ENCODE measurements around the gene BAIAP2L1.
"Not testable (repeated sequence)": the region's sequence is repeated elsewhere in the genome, so short reads cannot be mapped to it uniquely, and the experiment has no call there.

BAIAP2L1 gene

DNA sequence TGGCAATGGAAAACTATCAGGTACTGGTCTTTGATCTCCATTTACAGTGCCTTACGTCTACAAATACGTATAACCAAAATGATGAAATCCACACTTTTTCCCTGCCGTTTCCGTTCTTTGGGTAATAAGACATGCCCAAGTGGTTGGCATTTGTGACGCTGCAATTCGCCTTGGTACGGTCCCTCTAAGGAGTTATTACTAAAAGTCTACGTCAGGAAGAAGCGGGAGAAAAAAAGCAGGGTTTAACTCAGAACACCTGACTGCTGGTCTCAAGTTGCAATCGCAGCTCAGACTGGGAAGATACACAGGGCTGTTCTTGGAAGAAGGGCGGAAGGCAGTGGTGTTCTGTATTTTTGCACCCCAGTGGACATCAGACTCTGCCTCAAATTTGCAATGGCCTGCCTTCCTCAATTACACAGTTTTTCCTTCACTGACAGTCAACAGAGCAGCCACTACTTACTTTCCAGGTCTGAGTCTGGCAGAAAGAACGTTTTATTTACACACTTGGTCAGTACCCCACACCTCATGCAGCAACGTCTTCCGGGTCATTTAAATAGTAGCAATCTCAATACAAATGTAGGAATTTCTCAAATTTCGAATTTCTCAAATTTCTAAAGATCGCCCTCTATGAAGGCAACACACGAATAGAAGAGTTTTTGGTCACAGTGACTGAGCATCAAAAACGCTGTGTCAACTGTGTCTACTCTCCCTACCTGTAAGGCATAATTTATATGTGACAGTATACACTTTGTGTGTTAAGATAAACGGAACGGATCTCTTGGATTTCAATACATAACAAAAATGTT, 2.1 kb downstream of the BAIAP2L1 start:
- no peak for DNase-seq

DNA sequence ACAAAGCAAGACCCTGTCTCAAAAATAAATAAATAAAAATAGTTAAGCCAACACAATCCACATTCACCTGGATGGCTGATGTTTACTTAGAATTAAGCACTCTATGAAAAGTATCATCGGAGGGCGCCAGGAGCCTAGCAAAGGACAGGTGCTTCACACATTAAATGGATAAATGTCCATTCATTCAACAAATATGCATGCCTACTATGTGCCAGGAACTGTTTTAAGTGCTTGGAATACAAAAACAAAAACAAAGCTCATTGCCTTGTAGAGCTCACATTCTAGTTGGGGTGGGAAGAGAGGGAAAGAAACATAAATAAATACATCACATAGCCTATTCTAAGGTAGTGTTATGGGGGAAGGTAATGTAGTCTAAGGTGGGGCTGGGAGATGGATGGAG, 4.1 kb downstream of the BAIAP2L1 start:
- DNase-seq: no peak

DNA sequence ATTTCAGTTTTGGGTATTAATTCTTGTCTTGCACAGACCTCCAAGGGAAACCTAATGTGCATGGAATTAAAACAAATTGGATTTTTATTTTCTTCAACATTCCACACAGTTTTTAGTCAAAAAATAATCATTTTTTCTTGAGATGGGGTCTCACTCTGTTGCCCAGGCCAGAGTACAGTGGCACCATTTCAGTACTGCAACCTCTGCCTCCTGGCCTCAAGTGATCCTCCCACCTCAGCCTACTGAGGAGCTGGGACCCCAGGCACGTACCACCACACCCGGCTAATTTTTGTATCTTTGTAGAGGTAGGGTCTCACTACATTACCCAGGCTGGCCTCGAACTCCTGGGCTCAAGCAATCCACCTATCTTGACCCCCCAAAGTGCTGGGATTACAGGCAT, 4.9 kb downstream of the BAIAP2L1 start:
- DNase-seq: no peak

DNA sequence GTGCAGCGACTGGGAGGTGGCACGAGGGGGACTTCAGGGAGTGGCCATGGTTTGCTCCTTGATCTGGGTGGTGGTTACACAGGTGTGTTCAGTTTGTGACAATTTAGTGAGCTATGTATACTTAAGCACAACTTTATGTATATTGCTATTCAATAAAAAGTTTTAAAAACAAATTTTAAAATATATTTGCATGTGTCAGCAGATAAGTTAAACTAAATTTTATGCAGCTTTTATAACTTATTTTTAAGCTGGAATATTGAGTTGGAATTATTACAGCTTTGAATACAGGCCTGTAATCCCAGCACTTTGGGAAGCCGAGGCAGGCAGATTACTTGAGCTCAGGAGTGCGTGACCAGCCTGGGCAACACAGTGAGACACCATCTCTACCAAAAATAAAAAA, 5.4 kb downstream of the BAIAP2L1 start:
- DNase-seq: no peak

DNA sequence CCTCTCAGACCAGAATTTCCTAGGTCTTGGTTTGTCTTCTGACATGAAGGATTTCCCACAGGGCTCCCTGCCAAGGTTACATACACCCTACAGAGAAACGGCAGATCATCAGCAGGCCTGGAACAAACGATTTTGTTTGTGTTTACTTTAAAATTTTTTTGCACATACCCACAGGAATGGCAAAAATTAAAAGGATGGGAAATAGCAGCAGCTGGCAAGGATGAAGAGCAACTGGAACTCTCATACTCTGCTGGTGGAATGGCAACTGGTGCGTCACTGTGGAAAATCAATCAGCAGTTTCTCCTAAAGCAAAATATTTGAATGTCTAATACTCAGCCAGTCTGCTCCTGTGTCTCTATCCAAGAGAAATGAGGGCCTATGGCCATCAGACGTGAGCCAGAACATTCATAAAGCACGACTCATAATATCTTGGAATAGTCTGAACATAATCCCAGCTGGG, 6.5 kb downstream of the BAIAP2L1 start:
- no peak for DNase-seq

DNA sequence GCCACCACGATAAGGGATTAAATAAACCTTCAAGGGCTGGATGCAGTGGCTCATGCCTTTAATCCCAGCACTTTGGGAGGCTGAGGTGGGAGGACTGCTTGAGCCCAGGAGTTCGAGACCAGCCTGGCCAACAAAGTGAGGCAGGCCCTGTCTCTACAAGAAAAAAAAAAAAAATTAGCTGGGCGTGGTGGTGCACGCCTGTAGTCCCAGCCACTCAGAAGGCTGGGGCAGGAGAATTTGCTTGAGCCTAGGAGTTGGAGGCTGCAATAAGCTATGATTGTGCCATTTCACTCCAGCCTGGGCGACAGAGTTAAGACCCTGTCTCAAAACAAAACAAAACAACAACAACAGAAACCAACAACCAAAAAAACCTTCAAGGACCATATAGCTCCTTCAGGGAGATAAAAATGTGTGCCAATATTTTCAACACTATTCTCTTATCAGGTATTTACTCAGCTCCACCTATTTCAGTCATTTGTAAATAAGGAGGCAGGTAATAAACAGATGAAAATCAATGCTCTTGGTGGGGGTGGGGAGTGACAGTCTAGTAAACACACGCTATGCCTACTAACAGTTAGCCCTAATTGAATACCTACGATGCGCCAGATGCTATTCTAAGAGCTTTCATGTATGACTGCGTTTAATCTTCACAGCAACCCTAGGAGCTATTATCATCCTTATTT, 13.2 kb downstream of the BAIAP2L1 start:
- no peak for DNase-seq

DNA sequence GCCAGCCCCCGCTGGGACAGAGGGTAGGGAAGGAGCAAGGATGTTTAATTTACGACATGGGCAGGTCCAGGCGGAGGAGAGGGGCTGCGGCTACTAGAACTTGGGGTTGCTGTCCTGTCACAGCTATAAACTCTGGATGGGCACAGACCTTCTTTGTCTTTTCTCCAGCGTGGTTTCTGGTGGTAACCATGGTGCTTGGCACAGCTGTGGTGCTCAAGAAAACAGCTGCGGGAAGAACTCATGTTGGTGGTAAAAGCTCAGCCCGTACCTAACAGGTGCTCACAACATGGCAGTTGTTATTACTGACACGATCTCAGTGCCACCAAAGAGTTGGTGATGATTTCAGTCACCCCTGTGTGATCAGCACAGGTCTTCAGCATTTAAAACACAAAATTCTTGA, 13.8 kb downstream of the BAIAP2L1 start:
- DNase-seq: no peak

DNA sequence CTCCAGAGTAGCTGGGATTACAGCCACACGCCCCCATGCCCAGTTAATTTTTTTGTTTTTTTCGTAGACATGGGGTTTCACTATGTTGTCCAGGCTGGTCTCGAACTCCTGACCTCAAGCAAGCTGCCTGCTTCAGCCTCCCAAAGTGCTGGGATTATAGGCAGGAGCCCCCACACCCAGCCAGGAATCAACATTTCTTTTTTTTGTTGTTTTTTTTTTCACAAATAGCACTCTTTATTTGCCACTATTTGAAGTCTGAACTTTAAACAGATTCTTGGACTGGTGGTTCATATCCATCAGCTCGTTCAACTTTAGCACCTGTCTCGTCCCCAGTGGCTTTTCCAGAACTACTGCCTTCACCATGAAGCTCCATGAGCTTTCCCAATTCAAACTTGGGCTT, 15.4 kb downstream of the BAIAP2L1 start:
- DNase-seq: not testable (repeated sequence)

DNA sequence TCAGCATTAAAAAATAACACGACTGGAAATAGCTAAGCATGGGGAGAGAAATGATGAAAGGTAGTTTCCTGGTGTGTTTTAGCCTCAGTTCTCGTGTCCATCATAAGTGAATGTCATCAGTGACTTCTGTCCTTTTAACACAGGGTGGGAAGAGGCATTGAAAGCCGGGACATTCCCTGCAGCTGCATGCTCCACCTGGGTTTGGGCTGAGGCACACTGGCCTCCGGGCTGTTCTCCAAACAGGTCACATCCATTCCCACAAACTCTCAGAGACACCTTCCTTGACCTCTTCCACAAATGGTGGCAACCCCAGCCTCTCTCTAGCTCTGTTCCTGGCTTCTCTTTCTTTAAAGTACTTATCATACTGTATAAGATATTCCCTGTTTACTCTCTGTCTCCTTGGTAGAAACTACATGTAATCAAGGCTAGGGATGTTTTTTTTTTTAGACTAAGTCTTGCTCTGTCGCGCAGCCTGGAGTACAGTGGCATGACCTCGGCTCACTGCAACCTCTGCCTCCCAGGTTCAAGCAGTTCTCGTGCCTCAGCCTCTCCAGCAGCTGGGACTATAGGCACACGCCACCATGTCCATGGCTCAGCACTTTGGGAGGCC, 22.6 kb downstream of the BAIAP2L1 start:
- DNase-seq: no peak

DNA sequence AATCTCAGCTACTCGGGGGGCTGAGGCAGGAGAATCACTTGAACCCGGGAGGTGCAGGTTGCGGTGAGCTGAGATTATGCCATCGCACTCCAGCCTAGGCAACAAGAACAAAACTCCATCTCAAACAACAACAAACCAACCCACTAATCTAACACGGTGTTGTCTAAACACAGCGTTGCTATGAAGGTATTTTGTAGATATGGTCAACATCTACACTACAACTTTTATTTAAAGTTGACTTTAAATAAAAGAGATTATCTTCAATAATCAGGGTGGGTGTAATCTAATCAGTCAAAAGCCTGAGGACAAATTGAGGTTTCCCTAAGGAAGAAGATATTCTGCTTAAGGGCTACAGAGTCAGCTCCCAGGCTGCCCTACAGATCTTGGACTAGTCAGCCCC, 24.2 kb downstream of the BAIAP2L1 start:
- DNase-seq: no peak

DNA sequence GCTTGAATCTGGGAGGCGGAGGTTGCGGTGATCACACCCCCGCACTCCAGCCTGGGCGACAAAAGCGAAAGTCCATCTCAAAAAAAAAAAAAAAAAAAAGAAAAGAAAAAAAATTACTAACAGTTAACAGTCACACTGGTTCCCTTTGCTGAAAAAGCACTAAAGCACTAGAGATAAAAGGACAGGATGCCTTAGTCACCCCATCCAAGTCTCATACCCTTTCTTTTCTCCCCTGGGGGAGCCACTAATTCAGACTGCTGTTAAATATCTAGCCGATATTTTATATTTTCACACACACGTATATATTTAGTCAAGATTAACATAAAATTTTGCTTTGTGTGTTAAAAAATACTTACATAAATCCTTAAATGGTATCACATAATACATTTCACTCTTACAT, 25.2 kb downstream of the BAIAP2L1 start:
- DNase-seq: no peak

DNA sequence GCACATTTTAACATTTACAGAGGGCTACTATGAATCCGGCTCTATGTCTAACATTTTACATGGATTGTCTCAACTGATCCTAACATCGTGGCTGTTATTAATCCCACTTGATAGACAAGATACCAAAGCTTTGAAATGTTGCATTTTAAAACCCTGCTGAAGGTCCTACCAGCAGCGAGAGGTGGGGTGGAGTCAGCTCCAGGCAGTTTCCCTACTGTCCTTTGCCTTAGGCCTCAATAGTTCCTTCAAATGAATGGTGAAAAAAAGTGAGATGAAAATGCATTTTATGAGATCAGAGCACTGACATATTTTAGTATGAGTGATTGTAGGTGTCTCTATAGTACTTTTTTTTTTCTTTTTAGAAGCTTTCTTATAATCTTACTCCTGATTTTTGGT, 26.6 kb downstream of the BAIAP2L1 start:
- no peak for DNase-seq

DNA sequence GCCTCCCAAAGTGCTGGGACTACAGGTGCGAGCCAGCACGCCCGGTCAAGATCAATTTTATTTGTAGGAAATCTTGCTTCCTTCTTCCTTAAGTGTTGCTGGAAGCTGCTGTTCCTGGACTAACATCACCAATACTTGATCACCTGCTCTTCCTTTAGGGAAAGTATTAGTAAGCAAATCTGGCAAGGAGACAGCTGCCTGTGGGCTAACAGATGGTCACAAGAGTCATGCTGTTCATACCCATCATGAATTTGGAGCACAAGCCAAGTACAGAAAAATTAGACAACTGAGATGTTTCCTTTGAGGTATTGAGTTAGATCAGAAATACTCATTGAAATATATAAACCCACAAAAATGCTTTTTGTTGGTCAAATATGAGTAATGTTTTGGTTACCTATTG, 27.9 kb downstream of the BAIAP2L1 start:
- DNase-seq: no peak

DNA sequence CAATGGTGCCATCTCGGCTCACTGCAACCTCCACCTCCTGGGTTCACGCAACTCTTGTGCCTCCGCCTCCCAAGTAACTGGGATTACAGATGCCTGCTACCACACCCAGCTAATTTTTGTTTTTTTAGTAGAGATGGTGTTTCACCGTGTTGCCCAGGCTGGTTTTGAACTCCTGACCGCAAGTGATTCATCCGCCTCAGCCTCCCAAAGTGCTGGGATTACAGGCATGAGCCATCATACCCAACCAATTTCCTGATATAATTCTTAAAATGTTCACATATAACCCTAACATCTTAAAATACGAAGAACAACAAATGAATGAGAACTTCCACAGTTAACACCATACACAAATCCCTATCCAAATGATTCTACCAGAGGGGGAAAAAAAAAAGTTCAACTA, 31.2 kb downstream of the BAIAP2L1 start:
- no peak for DNase-seq

DNA sequence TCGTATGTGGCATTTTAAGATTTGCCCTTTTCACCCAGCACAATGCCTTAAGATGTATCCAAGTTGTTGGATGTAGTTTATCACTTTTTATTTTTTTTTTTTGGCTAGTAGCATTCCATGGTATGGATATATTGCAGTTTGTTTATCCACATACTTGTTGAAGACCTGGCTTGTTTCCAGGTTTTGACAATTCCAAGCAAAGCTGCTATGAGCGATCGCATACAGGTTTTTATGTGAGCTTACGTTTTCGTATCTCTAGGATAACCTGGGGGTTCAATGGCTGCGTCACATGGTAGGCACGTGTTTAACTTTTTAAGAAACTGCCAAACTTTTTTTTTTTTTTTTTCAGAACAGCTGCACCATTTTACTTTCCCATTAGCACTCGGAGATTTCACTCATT, 32.2 kb downstream of the BAIAP2L1 start:
- no peak for DNase-seq

DNA sequence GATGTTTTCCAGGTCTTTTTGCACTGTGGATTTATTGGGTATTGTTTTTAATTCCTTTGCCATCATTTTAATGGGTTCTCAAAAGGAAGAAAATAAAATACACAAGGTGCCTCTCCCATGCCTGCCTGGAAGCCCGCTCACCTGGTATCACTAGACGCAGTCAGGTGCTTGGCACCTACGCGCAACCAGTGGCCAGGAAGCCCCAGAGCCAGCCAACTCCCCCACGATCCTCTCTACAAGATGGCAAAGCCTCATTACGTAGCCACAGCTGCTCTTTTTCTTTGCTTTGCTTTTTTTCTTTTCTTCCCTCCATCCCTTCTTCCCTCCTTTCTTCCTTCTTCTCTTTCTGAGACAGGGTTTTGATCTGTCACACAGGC, 34.3 kb downstream of the BAIAP2L1 start:
- DNase-seq: no peak

DNA sequence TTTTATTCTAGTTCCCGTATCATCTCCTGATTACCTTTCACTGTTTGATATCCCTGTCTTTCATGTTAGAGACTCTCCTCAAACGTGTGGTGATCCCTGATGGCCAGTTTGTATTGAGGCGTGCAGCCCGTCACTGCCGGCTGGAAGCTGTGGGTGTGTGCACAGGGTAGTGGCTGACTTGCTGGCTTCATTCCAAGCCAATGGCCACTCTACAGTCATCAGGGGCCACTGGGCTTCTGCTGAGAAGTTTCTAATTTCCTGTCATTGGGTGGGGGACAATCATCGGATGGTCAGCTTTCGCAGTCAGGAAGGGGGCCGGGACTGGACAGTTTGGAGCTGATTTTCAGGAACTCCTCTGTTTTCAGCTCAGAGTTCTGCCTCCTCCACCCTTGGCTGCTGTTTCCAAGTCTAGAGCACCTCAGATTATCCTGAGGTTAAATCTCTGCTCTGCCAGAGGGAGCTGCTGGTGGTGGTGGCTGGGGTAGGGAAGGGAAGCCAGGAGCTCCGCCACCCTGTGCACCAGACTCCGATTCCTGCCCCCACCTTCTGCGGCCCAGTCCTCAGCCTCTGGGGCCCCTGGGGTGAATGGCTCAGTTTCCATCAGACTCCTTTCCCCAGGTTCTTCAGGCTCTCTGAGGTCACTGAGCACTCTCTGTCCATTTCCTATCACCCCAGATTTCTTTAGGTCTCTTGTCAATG, 34.9 kb downstream of the BAIAP2L1 start:
- DNase-seq: no peak

DNA sequence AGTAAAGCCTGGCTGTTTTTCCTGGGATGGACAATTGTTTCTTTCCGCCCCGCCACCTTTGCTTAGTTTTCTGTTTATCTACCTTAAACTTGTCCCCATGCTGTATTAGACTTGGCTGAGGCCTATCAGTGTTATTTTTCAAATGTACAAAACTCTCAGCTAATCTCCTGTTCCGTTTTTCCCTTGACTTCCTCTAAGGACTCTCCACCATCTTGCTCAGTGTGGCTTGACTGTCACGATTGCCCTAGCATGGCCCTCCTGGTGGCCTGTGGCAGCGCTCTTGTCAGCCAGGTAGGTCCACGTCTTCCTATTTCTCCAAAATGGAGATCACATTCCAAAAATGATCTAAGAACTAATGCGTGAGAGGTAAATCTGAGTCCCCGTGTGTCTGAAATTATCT, 36.7 kb downstream of the BAIAP2L1 start:
- no peak for DNase-seq

DNA sequence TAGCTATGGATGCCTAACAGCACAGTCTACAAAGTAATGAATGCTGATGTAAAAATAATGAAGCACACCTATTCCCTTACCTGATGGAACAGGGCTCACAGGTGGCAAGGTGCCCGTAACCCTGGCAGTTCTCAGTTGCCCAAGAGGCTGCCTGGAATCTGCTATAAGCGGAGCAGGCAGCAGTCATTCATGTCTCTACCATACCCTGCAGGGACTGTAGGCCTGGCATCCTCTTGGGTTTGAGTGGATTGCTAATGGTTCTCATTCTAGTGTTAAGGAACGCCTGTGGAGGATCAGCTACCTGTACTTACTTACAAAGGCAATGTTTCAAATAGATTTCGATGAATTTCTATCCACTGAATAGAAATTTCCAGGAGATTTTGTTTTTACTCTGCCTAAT, 38.4 kb downstream of the BAIAP2L1 start:
- DNase-seq: no peak

DNA sequence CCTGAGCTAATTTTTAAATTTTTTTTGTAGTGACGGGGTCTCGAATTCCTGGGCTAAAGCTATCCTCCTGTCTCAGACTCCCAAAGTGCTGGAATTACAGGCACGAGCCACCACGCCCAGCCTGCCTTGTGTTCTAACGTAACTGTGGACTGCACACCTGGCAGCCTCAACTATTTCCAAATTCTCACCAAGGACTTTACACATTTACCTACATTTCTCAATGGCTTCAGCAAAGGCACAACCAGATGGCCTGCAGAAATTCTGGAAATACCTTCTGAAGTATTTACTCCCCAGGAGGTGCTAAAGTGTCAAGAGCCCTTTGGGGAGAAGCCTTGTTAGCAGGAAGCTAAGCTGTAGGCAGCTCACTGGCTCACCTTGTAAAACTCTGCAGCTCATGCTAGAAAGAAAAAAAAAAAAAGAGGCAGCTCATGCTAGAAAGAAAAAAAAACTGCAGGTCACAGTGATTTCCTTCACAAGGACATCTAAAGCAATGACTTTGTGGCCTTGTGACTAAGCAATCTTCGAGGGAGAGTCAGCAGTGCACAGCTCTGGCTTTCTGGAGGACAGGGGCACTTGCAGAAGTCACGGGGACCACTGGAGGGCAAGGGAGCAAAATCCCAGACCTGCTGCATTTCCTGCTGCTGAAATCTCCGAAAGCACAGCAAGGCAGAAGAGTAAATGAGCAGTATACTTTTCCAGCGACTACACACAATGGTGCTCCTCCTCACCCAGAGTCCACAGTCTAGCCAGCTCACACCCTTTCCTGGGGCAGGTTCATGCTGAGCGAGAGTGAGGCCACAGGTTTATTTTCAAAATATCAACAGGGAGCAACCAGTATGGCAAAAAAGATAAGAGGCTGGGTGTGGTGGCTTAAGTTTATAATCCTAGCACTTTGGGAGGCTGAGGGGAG, 40.4 kb downstream of the BAIAP2L1 start:
- DNase-seq: no peak

DNA sequence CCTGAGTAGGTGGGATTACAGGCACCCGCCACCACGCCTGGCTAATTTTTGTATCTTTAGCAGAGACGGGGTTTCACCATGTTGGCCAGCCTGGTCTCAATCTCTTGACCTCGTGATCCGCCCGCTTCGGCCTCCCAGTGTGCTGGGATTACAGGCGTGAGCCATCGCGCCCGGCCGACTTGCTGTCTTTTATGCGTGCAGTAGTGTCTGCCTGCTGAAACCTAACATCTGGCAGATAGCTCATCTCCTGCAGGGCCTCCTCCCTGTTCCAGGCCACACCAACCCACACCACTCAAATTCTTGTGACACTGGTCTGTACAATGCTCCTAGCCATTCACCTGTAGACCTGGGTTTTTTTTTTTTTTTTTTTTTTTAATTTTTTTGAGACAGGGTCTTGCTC, 41.5 kb downstream of the BAIAP2L1 start:
- no peak for DNase-seq

DNA sequence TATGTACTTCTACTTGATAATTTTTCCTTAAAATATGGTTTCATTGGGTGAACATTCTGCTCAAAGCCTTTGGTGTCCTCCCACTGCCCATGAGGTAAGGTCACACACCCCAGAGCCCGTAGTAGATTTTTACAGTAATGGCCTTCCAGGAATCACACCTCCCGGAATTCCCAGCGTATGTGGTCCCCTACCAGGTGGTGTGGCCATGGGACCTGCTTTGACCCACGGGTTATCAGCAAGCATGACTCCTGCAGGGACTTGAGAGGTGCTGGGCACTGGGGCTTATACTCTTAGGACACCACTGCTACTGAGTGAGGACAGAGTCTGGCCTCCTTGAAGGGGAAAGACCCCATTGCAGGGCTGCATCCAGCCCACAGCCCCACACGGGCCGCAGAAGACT, 42.2 kb downstream of the BAIAP2L1 start:
- no peak for DNase-seq

DNA sequence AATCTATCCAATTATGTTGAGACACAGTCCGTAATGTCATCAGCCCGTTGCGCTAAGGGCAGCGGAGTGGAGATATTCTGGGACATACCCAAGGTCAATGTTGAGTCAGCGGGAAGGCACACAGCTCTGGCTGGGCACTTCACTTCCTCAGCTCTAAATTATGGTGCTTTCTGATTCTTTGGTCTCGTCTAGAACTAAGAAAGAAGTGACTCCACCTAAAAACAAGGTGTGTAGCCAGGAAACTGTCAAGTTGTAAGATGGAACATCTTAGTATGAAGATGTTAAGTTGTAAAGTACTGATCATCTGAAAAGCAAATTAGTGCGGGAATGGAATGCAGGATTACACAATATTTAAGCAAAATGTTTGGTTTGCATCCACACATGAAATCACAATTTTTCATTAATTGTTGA, 43.1 kb downstream of the BAIAP2L1 start:
- DNase-seq: no peak
